ENCODE measurements around the gene ZP1. TPM values are rescaled to one million over a fixed set of nuclear protein-coding genes. Genes with fewer than 3 reads are reported as not detected.

ZP1 gene
- total RNA-seq, 1 experiment from 2014 or later, result not detected

- no peak for TF ChIP-seq ERG (CRISPR knock-in tag; IDR thresholded peaks at IDR 0.05)
- TF ChIP-seq CREB1 (CRISPR knock-in tag; IDR thresholded peaks at IDR 0.05), result peak; percentile 67; the same call in 1 of the 2 replicates
- no peak for TF ChIP-seq PRRX2 (CRISPR knock-in tag; IDR thresholded peaks at IDR 0.05)
- peak; percentile 95 for TF ChIP-seq FOXP1 (CRISPR knock-in tag; IDR thresholded peaks at IDR 0.05; ENCODE audit: borderline replicate concordance)
- TF ChIP-seq ZNF263 (CRISPR knock-in tag; IDR thresholded peaks at IDR 0.05; ENCODE audit: low read depth), result 0 out of 2 replicates have a peak, but pooled peaks have one; percentile 15
- TF ChIP-seq ZMAT4 (CRISPR knock-in tag; IDR thresholded peaks at IDR 0.05), result no peak
- peak; percentile 59; the same call in 1 of the 2 replicates for TF ChIP-seq ARID4B (CRISPR knock-in tag; IDR thresholded peaks at IDR 0.05; ENCODE audit: borderline replicate concordance)
- peak; percentile 93 for TF ChIP-seq ZBTB43 (CRISPR knock-in tag; IDR thresholded peaks at IDR 0.05)
- no peak for TF ChIP-seq ZNF317 (CRISPR knock-in tag; IDR thresholded peaks at IDR 0.05; ENCODE audit: borderline replicate concordance, low read depth)
- TF ChIP-seq ZNF425 (CRISPR knock-in tag; conservative IDR thresholded peaks at IDR 0.05), result no peak
- TF ChIP-seq IRF2 (CRISPR knock-in tag; IDR thresholded peaks at IDR 0.05; ENCODE audit: borderline replicate concordance, low read depth), result no peak
- peak; percentile 44; the same call in 1 of the 2 replicates for TF ChIP-seq ETV6 (CRISPR knock-in tag; IDR thresholded peaks at IDR 0.05)
- no peak for TF ChIP-seq CDX4 (CRISPR knock-in tag; IDR thresholded peaks at IDR 0.05; ENCODE audit: borderline replicate concordance)
- TF ChIP-seq KAT7 (CRISPR knock-in tag; IDR thresholded peaks at IDR 0.05; ENCODE audit: borderline replicate concordance), result no peak
- TF ChIP-seq EMX1 (CRISPR knock-in tag; IDR thresholded peaks at IDR 0.05), result no peak
- peak; percentile 76; the same call in 1 of the 2 replicates for TF ChIP-seq USF1 (CRISPR knock-in tag; IDR thresholded peaks at IDR 0.05)
- no peak for TF ChIP-seq ATF3 (CRISPR knock-in tag; conservative IDR thresholded peaks at IDR 0.05)
- peak; percentile 95 for TF ChIP-seq SMAD3 (CRISPR knock-in tag; IDR thresholded peaks at IDR 0.05; ENCODE audit: borderline replicate concordance)
- TF ChIP-seq ZNF281 (CRISPR knock-in tag; IDR thresholded peaks at IDR 0.05), result peak; percentile 42; the same call in 1 of the 2 replicates
- no peak for TF ChIP-seq ZNF512 (CRISPR knock-in tag; IDR thresholded peaks at IDR 0.05; ENCODE audit: borderline replicate concordance)
Observed at GRCh38 chr11:60913793-60914632, 46.7 kb downstream of the ZP1 start, which contains the start of gene TMEM109 (continued).
